Adrenal gland (tissue), 12 donors: Measurements from ENCODE around the gene ECI1. TPM values are rescaled to one million over a fixed set of nuclear protein-coding genes. Genes with fewer than 3 reads are reported as not detected.

Experiments used
- DNase-seq, 7 donors: peaks; one replicate each; pipeline ENCODE4 v3.0.0-alpha.2; 2019 to 2020
- H3K27ac ChIP-seq, 5 donors: fragments of 200-600 bp; sonication (generic) in 4 of 5; 1 replicate in 3 of 5; 2 replicates in 2 of 5; pipeline versions ENCODE4 v1.5.1 to v1.8.0; 2016 to 2020; ENCODE audit warnings: mild to moderate bottlenecking in 1 of 5
- H3K27me3 ChIP-seq: fragments of 200-600 bp; 2 replicates; pipeline ENCODE4 v1.8.0; 2021
- H3K36me3 ChIP-seq, 2 donors: fragments of 200-600 bp; replicated peaks in 1 of 2; 1 replicate in 1 of 2; 2 replicates in 1 of 2; pipeline versions ENCODE4 v1.5.1 to v1.8.0; 2018 to 2022
- H3K4me1 ChIP-seq, 2 donors: fragments of 200-600 bp; replicated peaks in 1 of 2; 1 replicate in 1 of 2; 2 replicates in 1 of 2; pipeline versions ENCODE4 v1.5.1 to v1.8.0; 2018 to 2021
- H3K4me3 ChIP-seq, 4 donors: fragments of 200-600 bp; sonication (generic) in 3 of 4; one replicate each; pipeline ENCODE4 v1.5.1; 2016 to 2018
- H3K9me3 ChIP-seq, 3 donors: fragments of 200-600 bp; sonication (generic) in 1 of 3; replicated peaks in 1 of 3; 1 replicate in 2 of 3; 2 replicates in 1 of 3; pipeline versions ENCODE4 v1.5.1 to v1.8.0; 2016 to 2021
- CTCF ChIP-seq, 6 experiments: fragments of 450-650 bp in 4 of 6; fragments of 200-600 bp in 2 of 6; sonication (generic) in 1 of 6; IDR thresholded peaks; 1 replicate in 5 of 6; 2 replicates in 1 of 6; pipeline versions ENCODE4 v1.5.1 to v1.8.0; 2016 to 2021; ENCODE audit warnings: antibody characterized with exemption in 6 of 6, mild to moderate bottlenecking in 2 of 6, moderate library complexity in 1 of 6
- POLR2A ChIP-seq, 2 donors: fragments of 450-650 bp; IDR thresholded peaks; one replicate each; pipeline ENCODE4 v1.6.1; 2017; ENCODE audit warnings: antibody characterized with exemption in 2 of 2, mild to moderate bottlenecking in 2 of 2, moderate library complexity in 1 of 2
- WGBS, 4 donors: extraction: QIAGEN DNeasy Blood & Tissue Kit in 2 of 4; methylation state at CpG; one replicate each; pipeline versions ENCODE4 v1.1.5 to v1.1.7; 2013 to 2017; 5-methylcytosine and 5-hydroxymethylcytosine counted together
- intact Hi-C, 2 donors: fragments of 100-400 bp; cut with DNase I; formaldehyde crosslinking; loops; one replicate each; pipeline versions ENCODE4 v1.14.1 to v1.15.0; 2022 to 2023
- polyA plus RNA-seq, 3 donors: library from polyadenylated mRNA; stranded (reverse); fragments of 200-250 nt in 2 of 3; fragments of 350-450 nt in 1 of 3; fragmentation: Illumina TruSeq in 1 of 3; extraction: RNeasy Lipid Tissue Mini Kit (QIAGEN cat#74804) in 1 of 3; gene quantifications; one replicate each; pipeline ENCODE4 v1.2.3, GENCODE V29; 2013 to 2014
- total RNA-seq, 9 donors: library from RNA; depleted of rRNA in 4 of 9; stranded (reverse); fragments of >200 nt in 4 of 9; fragments of 120-200 nt in 1 of 9; fragmentation: NEBNext Ultra II Directional in 1 of 9; extraction: Animal tissue kit (Norgen Biotek cat#: 25700) in 1 of 9; gene quantifications; one replicate each; pipeline versions ENCODE4 v1.1.0 to v1.2.4, GENCODE V29; 2013 to 2023
- donor health status: healthy with polysubstance abuse.
- donor health status: Bipolar disorder and iron deficiency.
- donor health status: DM: yes; HTN: yes; CAD: no.
- donor health status: DM: no; HTN: no; CAD: no.
- donor health status: DM: no; HTN: no; CAD: no.
- donor health status: DM: yes; HTN: yes; CAD: no.

The ECI1 gene
- total and polyA plus RNA-seq, 12 donors: 5.8 to 172 (median 63.7) TPM

DNA sequence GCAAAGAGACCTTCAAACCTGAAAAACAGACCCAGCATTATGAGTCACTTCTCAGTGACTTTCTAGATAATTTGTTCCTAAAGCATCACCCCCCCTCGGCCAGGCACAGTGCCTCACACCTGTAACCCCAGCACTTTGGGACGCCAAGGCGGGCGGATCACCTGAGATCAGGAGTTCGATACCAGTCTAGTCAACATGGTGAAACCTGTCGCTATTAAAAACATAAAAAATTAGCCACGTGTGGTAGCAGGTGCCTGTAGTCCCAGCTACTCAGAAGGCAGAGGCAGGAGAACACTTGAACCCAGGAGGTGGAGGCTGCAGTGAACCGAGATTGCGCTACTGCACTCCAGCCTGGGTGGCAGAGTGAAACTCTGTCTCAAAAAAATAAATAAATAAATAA, 40.8 kb upstream of the ECI1 start:
- intact Hi-C loops: loop anchor here in 1 of 2 donors (10.0 kb wide), 1 partner anchor 203 kb away; no protein-coding TSS in a partner anchor
- H3K4me1 ChIP-seq: peaks cover 0 to 5% of the 10 kb centered on the region in 2 donors
- TF ChIP-seq CTCF (IDR thresholded peaks at IDR 0.05) (no peak), POLR2A (IDR thresholded peaks at IDR 0.05) (no peak)
- 89 to 94% (median 91%) methylated on average over 9 of the region's 9 CpGs for WGBS, 4 donors
- H3K9me3 ChIP-seq: no peaks in the 10 kb centered on the region
- H3K27me3 ChIP-seq: no peaks in the 10 kb centered on the region
- no peak overlapping the region for H3K4me3 ChIP-seq
- no peak for DNase-seq
- no peak overlapping the region for H3K27ac ChIP-seq
- no peaks in the 10 kb centered on the region for H3K36me3 ChIP-seq

DNA sequence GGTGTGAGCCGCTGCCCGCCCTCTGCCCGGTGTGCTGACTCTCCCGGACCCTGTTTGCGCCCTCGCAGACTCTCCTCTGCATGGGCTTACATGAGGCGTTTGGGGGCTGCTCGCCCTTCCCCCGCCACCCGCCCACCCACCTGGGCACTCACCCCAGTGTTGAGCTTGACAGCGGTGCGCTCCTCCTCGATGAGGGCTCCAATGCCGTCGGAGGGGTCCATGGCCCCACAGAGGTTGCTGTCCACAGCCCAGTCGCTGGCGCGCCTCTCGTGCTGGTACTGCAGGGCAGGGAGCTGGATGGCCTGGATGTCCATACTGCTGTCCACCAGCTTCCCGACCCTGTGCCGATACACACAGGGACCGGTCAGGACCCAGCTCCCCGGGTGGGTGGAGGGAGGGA, 37.9 kb upstream of the ECI1 start:
- H3K36me3 ChIP-seq: peaks cover 0 to 1% of the 10 kb centered on the region in 2 donors
- 92 to 99% (median 92%) methylated on average over 11 to 23 of the region's 23 CpGs for WGBS, 4 donors
- DNase-seq: no peak
- TF ChIP-seq CTCF (IDR thresholded peaks at IDR 0.05): no peak
- TF ChIP-seq POLR2A (IDR thresholded peaks at IDR 0.05): no peak
- H3K4me1 ChIP-seq: no peaks in the 10 kb centered on the region
- no peaks in the 10 kb centered on the region for H3K9me3 ChIP-seq
- H3K4me3 ChIP-seq: no peak overlapping the region
- no peak overlapping the region for H3K27ac ChIP-seq
- H3K27me3 ChIP-seq: no peaks in the 10 kb centered on the region
- intact Hi-C loops: no loop called here

- Histone ChIP-seq H3K4me1 (no peaks in the 10 kb centered on the region), H3K4me3 (no peak overlapping the region), H3K9me3 (no peaks in the 10 kb centered on the region), H3K36me3 (peaks cover 0 to 4% of the 10 kb centered on the region in 2 donors), H3K27ac (no peak overlapping the region), H3K27me3 (no peaks in the 10 kb centered on the region)
- 68 to 86% (median 74%) methylated on average over 6 to 8 of the region's 8 CpGs for WGBS, 4 donors
- no peak for DNase-seq
- TF ChIP-seq CTCF (IDR thresholded peaks at IDR 0.05) (no peak), POLR2A (IDR thresholded peaks at IDR 0.05) (no peak)
- intact Hi-C loops: no loop called here
Measured at GRCh38 chr16:2288726-2289125, 37.3 kb upstream of the ECI1 start.

- Histone ChIP-seq H3K36me3 (peaks cover 0 to 4% of the 10 kb centered on the region in 2 donors), H3K27me3 (no peaks in the 10 kb centered on the region), H3K9me3 (no peaks in the 10 kb centered on the region), H3K4me3 (no peak overlapping the region), H3K4me1 (no peaks in the 10 kb centered on the region), H3K27ac (no peak overlapping the region)
- no peak for TF ChIP-seq POLR2A (IDR thresholded peaks at IDR 0.05)
- no peak for TF ChIP-seq CTCF (IDR thresholded peaks at IDR 0.05)
- intact Hi-C loops: no loop called here
- 76 to 85% (median 82%) methylated on average over 13 to 35 of the region's 35 CpGs for WGBS, 4 donors
- DNase-seq: no peak
Measured at GRCh38 chr16:2287916-2288547, 36.6 kb upstream of the ECI1 start.
